ENCODE results near the gene TGM1.
A peak's percentile ranks its signal among the peaks of the same experiment; 100 is the strongest.

DNA sequence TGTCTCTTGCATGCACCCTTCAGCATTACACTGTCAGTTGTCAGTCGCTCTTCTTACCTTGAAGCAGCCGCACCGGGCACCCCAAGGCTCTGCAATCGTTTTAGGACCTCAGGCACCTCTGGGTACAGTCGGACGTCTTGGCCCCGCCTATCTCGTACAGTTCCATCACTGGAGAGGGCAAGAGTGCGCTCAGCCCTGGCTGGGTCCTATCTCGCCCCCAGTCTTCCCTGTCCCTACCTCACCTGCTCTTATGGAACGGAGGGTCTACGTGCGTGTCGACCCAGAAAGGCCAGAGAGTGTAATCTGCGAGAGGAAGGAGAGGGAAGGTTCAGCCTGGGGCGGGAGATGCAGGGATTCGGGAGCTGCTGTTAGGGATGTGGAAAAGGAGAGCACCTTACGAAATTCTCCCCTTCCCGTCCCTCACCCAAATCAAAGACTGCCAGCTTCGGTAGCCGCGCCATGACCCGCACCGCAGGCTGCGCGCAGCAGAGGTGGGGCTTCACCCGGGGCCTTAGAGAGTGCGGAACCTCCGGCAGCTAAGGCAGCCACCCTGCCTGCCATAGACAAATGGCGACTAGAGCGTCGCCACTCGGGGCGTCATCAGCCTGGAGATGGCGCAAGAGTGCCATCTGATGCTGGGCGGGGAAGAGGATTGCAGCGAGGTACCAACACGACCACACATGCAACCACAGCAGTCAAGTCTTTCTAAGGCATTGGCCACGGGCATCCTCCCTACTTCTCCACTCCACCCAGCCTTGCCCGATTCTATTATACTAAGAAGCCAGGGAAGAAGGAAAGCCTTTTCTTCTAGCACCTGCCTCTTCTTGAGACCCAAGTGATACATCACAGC is 47.3 kb downstream of the TGM1 start, which contains the start of gene MDP1:
- TF ChIP-seq, protein P1, sequence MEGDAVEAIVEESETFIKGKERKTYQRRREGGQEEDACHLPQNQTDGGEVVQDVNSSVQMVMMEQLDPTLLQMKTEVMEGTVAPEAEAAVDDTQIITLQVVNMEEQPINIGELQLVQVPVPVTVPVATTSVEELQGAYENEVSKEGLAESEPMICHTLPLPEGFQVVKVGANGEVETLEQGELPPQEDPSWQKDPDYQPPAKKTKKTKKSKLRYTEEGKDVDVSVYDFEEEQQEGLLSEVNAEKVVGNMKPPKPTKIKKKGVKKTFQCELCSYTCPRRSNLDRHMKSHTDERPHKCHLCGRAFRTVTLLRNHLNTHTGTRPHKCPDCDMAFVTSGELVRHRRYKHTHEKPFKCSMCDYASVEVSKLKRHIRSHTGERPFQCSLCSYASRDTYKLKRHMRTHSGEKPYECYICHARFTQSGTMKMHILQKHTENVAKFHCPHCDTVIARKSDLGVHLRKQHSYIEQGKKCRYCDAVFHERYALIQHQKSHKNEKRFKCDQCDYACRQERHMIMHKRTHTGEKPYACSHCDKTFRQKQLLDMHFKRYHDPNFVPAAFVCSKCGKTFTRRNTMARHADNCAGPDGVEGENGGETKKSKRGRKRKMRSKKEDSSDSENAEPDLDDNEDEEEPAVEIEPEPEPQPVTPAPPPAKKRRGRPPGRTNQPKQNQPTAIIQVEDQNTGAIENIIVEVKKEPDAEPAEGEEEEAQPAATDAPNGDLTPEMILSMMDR (conservative IDR thresholded peaks at IDR 0.05; ENCODE audit: low read length), result peak; percentile 78
- TF ChIP-seq EZH2phosphoT487 (IDR thresholded peaks at IDR 0.05; ENCODE audit: borderline replicate concordance), result no peak

Data from Loucy (cell line).